ENCODE data around the gene CCDC146. TPM values are rescaled to one million over a fixed set of nuclear protein-coding genes. Genes with fewer than 3 reads are reported as not detected.
A peak's percentile ranks its signal among the peaks of the same experiment; 100 is the strongest.
"Not testable (repeated sequence)": the region's sequence is repeated elsewhere in the genome, so short reads cannot be mapped to it uniquely, and the experiment has no call there.

CCDC146 gene
- total and polyA plus RNA-seq, 10 of the 15 experiments (the other 5 are each of a cell fraction or from before 2014, with no cell fraction given) = 0.28 to 5.3 (median 1.3) TPM

GRCh38 chr7:77128582-77129410, 6.4 kb downstream of the CCDC146 start:
- ChIA-PET SMC1A (ENCODE audit: uncharacterized antibody, unreplicated experiment) (interaction anchor here (1.1 to 5.1 kb wide), 2 partner anchors 116 to 118 kb away, joined by 3 to 59 read pairs; no protein-coding TSS in a partner anchor), RAD21 (ENCODE audit: unreplicated experiment) (interaction anchor here (1.2 to 1.6 kb wide), 2 partner anchors 71 to 118 kb away, joined by 4 to 8 read pairs; no protein-coding TSS in a partner anchor), CTCF (interaction anchor here (1.3 kb wide), 1 partner anchor 119 kb away, joined by 8 read pairs; no protein-coding TSS in a partner anchor)
- in situ Hi-C loops (cut with MboI) = loop anchor here (5.0 kb wide), 2 partner anchors 119 to 204 kb away; no protein-coding TSS in a partner anchor
- peak; percentile 66 for FAIRE-seq
- Histone ChIP-seq H3K4me2 (ENCODE audit: control insufficient read depth, insufficient read depth) (peak overlapping the region; percentile 71; the same call in 1 of the 2 replicates), H3K9ac (ENCODE audit: control insufficient read depth, insufficient read depth, low read length) (peak overlapping the region; percentile 34; the same call in 1 of the 2 replicates), H3K27ac (ENCODE audit: control insufficient read depth, insufficient read depth) (peak overlapping the region; percentile 70), H2AFZ (ENCODE audit: control insufficient read depth, low read depth, low read length) (peak overlapping the region; percentile 74)
- H3K36me3 ChIP-seq (ENCODE audit: control insufficient read depth in 2 of 2, insufficient read depth in 2 of 2, low read length in 1 of 2); BruUV-seq (replicated peaks); H3K9me3 ChIP-seq (replicated peaks; ENCODE audit: control insufficient read depth, insufficient read depth, low read length); H3K27me3 ChIP-seq (replicated peaks in 1 of 2; ENCODE audit: control insufficient read depth in 2 of 2, insufficient read depth in 2 of 2, low read length in 1 of 2); H3K4me1 ChIP-seq (ENCODE audit: control insufficient read depth, insufficient read depth, low read length); intact Hi-C loops (cut with micrococcal nuclease; ENCODE audit: unreplicated experiment); H4K20me1 ChIP-seq (ENCODE audit: control insufficient read depth, insufficient read depth); H3K79me2 ChIP-seq (ENCODE audit: control insufficient read depth, insufficient read depth, low read length); H3K4me3 ChIP-seq; POLR2A ChIA-PET: not testable (repeated sequence)
- DNase-seq (ENCODE audit: low read depth, low spot score) = peak; percentile 55
- WGBS (ENCODE audit: insufficient coverage, insufficient replicate concordance, low lambda C conversion rate, missing lambda C conversion rate) = 35% methylated on average over 5 of the region's 7 CpGs
- peak; percentile 68 for TF ChIP-seq IKZF1 (conservative IDR thresholded peaks at IDR 0.05)
- TF ChIP-seq PKNOX1 (IDR thresholded peaks at IDR 0.05) = peak; percentile 23; the same call in 1 of the 2 replicates
- peak; percentile 78 for TF ChIP-seq MTA2 (IDR thresholded peaks at IDR 0.05; ENCODE audit: low read depth)
- peak; percentile 44 for TF ChIP-seq MEF2B (IDR thresholded peaks at IDR 0.05; ENCODE audit: partially characterized antibody, poor library complexity, severe bottlenecking)
- TF ChIP-seq BACH1 (IDR thresholded peaks at IDR 0.05; ENCODE audit: borderline replicate concordance) = 0 out of 2 replicates have a peak, but pooled peaks have one; percentile 19
- peak; percentile 39; the same call in 1 of the 2 replicates for TF ChIP-seq NBN (IDR thresholded peaks at IDR 0.05)
- TF ChIP-seq DPF2 (IDR thresholded peaks at IDR 0.05) = peak; percentile 85
- peak; percentile 67 for TF ChIP-seq SKIL (IDR thresholded peaks at IDR 0.05; ENCODE audit: low read depth, poor library complexity, severe bottlenecking)
- peak; percentile 86 for TF ChIP-seq SPI1 (IDR thresholded peaks at IDR 0.05; ENCODE audit: borderline replicate concordance, insufficient read depth, low read depth, low read length)
- 0 out of 2 replicates have a peak, but pooled peaks have one; percentile 25 for TF ChIP-seq MEF2A (IDR thresholded peaks at IDR 0.05; ENCODE audit: insufficient read depth, low read depth, low read length)
- peak; percentile 73 for TF ChIP-seq RELA (IDR thresholded peaks at IDR 0.05; ENCODE audit: borderline replicate concordance, partially characterized antibody)
- TF ChIP-seq IKZF2 (IDR thresholded peaks at IDR 0.05) = peak; percentile 81
- TF ChIP-seq, protein P1, sequence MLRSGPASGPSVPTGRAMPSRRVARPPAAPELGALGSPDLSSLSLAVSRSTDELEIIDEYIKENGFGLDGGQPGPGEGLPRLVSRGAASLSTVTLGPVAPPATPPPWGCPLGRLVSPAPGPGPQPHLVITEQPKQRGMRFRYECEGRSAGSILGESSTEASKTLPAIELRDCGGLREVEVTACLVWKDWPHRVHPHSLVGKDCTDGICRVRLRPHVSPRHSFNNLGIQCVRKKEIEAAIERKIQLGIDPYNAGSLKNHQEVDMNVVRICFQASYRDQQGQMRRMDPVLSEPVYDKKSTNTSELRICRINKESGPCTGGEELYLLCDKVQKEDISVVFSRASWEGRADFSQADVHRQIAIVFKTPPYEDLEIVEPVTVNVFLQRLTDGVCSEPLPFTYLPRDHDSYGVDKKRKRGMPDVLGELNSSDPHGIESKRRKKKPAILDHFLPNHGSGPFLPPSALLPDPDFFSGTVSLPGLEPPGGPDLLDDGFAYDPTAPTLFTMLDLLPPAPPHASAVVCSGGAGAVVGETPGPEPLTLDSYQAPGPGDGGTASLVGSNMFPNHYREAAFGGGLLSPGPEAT (IDR thresholded peaks at IDR 0.05; ENCODE audit: low read depth) = peak; percentile 90
- peak; percentile 35; the same call in 1 of the 2 replicates for TF ChIP-seq NFIC (IDR thresholded peaks at IDR 0.05; ENCODE audit: low read depth, low read length)
- ATAC-seq = peak; percentile 95

Measured in GM12878 (cell line).